ENCODE measurements around the gene SLC8A1. TPM values are rescaled to one million over a fixed set of nuclear protein-coding genes. Genes with fewer than 3 reads are reported as not detected.

The SLC8A1 gene
- total RNA-seq, 2 donors from 2014 or later, result 0.43 to 0.64 TPM

DNA sequence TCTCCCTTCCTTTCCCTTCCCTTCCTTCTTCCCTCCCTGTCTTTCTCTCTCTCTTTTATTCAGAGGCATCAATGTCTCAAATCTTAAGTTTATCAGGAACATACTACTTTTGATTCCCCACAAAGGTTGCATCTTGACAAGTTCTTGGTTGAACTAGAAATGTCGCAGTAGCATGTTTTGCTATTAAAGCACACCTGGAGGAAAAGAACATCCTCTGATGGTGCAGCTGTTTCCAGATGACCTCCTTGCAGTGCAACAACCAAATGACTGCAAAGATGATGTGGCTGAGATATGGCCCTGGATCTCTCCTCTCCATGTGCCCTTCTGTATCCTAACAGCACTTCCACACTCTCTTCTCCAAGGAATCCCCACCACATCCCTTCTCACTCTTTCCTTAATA, 127.2 kb downstream of the SLC8A1 start:
- Mint-ChIP-seq H3K27ac (no peak overlapping the region), H3K9me3 (peaks cover 7 to 21% of the 10 kb centered on the region in 2 donors)
- ATAC-seq, result no peak

DNA sequence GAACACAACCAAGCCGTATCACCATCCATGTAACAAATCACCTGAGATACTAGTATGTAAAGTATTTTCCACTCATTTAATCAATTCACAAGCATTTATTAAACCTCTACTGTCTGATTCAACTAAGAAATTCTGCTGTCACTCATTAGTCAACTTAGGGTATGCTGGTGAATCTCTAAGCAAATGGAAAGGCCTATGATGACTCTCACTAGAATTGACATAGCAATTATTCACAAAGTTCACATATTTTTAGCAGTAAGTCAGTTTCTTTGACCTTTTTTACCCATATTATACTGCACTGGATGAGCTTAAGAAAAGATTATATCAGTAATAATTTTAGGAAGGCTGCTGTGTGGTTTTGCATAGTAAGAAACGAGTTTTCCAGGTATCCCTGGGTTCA, 130.1 kb downstream of the SLC8A1 start:
- no peaks in the 10 kb centered on the region for H3K36me3 Mint-ChIP-seq
- ATAC-seq (no peak), DNase-seq (ENCODE audit: low spot score in 2 of 2) (no peak)
- no peak overlapping the region for H3K27ac Mint-ChIP-seq
- H3K9me3 Mint-ChIP-seq, result peaks cover 7 to 13% of the 10 kb centered on the region in 2 donors

More for the DNA sequence above, 127.2 kb downstream of the SLC8A1 start:
- H3K36me3 Mint-ChIP-seq, result no peaks in the 10 kb centered on the region
- DNase-seq (ENCODE audit: low spot score in 2 of 2), result no peak

DNA sequence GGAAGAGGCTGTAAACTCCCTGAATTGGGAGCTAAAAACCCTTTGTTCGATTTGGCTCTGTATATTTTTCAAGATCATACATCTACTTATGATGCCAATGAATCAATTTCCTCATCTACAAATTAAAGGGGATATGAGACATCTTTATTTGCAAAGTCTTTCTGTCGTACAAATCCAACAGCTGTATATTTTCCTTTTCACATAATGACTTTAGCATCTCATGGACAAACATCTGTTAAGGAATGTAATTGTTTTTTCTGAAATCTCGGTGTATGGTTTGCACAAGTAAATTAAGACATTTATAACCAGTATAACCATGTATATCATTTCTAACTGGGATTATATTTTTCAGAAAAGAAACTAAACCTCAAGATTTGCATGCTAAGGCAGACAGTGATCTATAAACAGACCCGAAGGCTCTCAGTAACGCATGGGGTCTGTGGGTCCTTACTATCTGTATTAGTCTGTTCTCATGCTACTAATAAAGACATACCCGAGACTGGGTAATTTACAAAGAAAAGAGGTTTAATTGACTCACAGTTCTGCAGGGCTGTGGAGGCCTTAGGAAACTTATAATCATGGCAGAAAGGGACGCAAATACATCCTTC, 130.8 kb downstream of the SLC8A1 start:
- peaks cover 1 to 7% of the 10 kb centered on the region in 2 donors for H3K9me3 Mint-ChIP-seq
- no peak overlapping the region for H3K27ac Mint-ChIP-seq
- no peaks in the 10 kb centered on the region for H3K36me3 Mint-ChIP-seq
- no peak for ATAC-seq
- no peak for DNase-seq (ENCODE audit: low spot score in 2 of 2)

GRCh38 chr2:40318921-40319320, 133.0 kb downstream of the SLC8A1 start:
- Mint-ChIP-seq H3K36me3 (no peaks in the 10 kb centered on the region), H3K9me3 (peaks cover 0 to 7% of the 10 kb centered on the region in 2 donors), H3K27ac (no peak overlapping the region)
- no peak for ATAC-seq
- no peak for DNase-seq (ENCODE audit: low spot score in 2 of 2)

DNA sequence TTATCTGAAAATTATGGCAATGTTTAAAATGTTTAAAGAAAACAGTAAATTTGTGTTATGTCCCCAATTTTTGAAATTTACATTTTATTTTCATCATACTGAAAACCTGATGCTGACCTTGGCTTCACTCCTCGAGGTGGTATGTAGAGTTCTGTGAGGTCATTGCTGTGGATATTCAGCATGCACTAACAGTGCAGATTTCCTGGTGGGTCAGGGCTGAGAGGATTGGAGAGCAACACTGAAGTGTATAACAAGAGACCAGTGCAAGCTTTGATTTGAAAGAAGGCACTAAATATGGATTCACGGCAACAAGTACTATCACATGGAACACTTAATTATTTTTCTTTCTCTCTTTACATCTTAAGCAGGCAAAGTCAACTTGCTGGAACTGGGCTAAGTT, 134.1 kb downstream of the SLC8A1 start:
- no peak overlapping the region for H3K27ac Mint-ChIP-seq
- ATAC-seq (no peak), DNase-seq (ENCODE audit: low spot score in 2 of 2) (no peak)
- no peaks in the 10 kb centered on the region for H3K36me3 Mint-ChIP-seq
- peaks cover 0 to 7% of the 10 kb centered on the region in 2 donors for H3K9me3 Mint-ChIP-seq

- H3K36me3 Mint-ChIP-seq, result no peaks in the 10 kb centered on the region
- DNase-seq (ENCODE audit: low spot score in 2 of 2), result no peak
- H3K9me3 Mint-ChIP-seq, result peaks cover 0 to 7% of the 10 kb centered on the region in 2 donors
- no peak for ATAC-seq
- H3K27ac Mint-ChIP-seq, result no peak overlapping the region
Observed at GRCh38 chr2:40317046-40317445, 134.8 kb downstream of the SLC8A1 start.

- no peak overlapping the region for H3K27ac Mint-ChIP-seq
- peaks cover 0 to 7% of the 10 kb centered on the region in 2 donors for H3K9me3 Mint-ChIP-seq
- ATAC-seq (no peak), DNase-seq (ENCODE audit: low spot score in 2 of 2) (no peak)
- H3K36me3 Mint-ChIP-seq, result no peaks in the 10 kb centered on the region
Observed at GRCh38 chr2:40316620-40317019, 135.3 kb downstream of the SLC8A1 start.

DNA sequence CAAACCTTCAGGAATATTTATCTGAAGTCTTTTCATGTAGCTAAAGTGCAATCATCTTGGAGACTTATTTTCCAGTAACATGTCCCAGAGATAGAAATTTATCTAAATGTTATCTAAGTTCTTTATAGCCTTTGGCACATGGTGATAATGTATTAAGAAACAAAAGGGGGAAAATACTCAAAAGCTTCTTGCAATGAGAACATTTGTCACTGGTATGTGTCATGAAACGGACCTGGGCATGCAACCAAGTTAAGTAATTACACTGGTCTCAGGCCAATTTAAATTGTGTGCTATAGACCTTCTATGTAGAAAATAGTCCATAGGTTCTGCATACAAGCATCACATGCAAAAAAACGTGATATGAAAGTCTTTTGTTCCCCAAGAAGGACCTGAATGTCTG, 136.2 kb downstream of the SLC8A1 start:
- ATAC-seq (no peak), DNase-seq (ENCODE audit: low spot score in 2 of 2) (no peak)
- Mint-ChIP-seq H3K9me3 (peaks cover 0 to 7% of the 10 kb centered on the region in 2 donors), H3K27ac (no peak overlapping the region), H3K36me3 (no peaks in the 10 kb centered on the region)

- peaks cover 0 to 6% of the 10 kb centered on the region in 2 donors for H3K9me3 Mint-ChIP-seq
- ATAC-seq (no peak), DNase-seq (ENCODE audit: low spot score in 2 of 2) (no peak)
- no peak overlapping the region for H3K27ac Mint-ChIP-seq
- H3K36me3 Mint-ChIP-seq, result no peaks in the 10 kb centered on the region
Observed at GRCh38 chr2:40311026-40311425, 140.9 kb downstream of the SLC8A1 start.

GRCh38 chr2:40310303-40310702, 141.6 kb downstream of the SLC8A1 start:
- Mint-ChIP-seq H3K27ac (no peak overlapping the region), H3K36me3 (no peaks in the 10 kb centered on the region), H3K9me3 (no peaks in the 10 kb centered on the region)
- no peak for DNase-seq (ENCODE audit: low spot score in 2 of 2)
- ATAC-seq, result no peak

DNA sequence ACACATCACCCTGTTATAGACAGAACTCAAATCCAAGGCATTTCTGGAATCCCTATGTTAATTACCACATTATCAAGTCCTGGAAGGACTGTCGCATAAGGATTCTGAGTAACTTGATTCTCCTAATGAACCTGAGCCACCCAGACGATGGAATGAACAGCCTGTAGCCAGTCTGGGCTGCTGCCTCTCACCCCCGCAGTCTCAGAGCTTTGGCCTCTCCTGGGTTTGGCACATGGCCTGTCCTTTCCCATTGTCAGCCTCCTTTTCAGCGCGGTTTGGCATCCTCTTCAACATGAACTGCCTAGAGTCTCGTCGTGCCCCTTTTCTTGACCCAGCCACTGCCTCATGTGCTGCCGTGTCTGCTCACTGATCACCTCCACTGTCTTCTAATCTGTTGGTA, 147.6 kb downstream of the SLC8A1 start:
- Mint-ChIP-seq H3K36me3 (no peaks in the 10 kb centered on the region), H3K27ac (no peak overlapping the region), H3K9me3 (peaks cover 0 to 4% of the 10 kb centered on the region in 2 donors)
- no peak for ATAC-seq
- DNase-seq (ENCODE audit: low spot score in 2 of 2), result no peak

DNA sequence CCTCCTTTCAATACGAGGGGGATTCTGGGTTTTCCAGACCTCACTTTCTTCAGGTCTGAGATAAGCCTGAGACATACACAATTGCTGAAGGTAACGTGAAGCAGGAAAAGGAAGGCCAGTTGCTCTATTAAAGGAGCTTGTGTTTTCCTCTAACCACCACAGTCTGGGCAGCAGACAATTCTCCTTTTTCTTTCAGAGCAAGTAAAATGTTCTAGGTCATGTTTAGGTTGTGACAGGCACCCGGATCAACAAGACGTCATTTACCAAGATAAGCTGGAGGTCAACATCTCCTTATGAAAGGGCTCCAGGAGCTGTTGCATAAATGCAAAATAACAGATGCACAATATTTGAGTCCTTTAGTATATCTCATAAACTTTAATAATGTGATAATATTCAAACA, 148.1 kb downstream of the SLC8A1 start:
- ATAC-seq (no peak), DNase-seq (ENCODE audit: low spot score in 2 of 2) (no peak)
- no peaks in the 10 kb centered on the region for H3K36me3 Mint-ChIP-seq
- no peak overlapping the region for H3K27ac Mint-ChIP-seq
- H3K9me3 Mint-ChIP-seq, result peaks cover 0 to 4% of the 10 kb centered on the region in 2 donors

- Mint-ChIP-seq H3K9me3 (peaks cover 0 to 4% of the 10 kb centered on the region in 2 donors), H3K27ac (no peak overlapping the region), H3K36me3 (no peaks in the 10 kb centered on the region)
- DNase-seq (ENCODE audit: low spot score in 2 of 2) (no peak), ATAC-seq (no peak)
Observed at GRCh38 chr2:40302751-40303325, 149.1 kb downstream of the SLC8A1 start.

GRCh38 chr2:40300391-40300790, 151.5 kb downstream of the SLC8A1 start:
- Mint-ChIP-seq H3K36me3 (no peaks in the 10 kb centered on the region), H3K9me3 (peaks cover 0 to 4% of the 10 kb centered on the region in 2 donors), H3K27ac (no peak overlapping the region)
- DNase-seq (ENCODE audit: low spot score in 2 of 2) (no peak), ATAC-seq (no peak)

- Mint-ChIP-seq H3K27ac (no peak overlapping the region), H3K9me3 (peaks cover 0 to 4% of the 10 kb centered on the region in 2 donors), H3K36me3 (no peaks in the 10 kb centered on the region)
- DNase-seq (ENCODE audit: low spot score in 2 of 2), result no peak
- ATAC-seq, result no peak
Observed at GRCh38 chr2:40299781-40300180, 152.1 kb downstream of the SLC8A1 start.

GRCh38 chr2:40299173-40299572, 152.7 kb downstream of the SLC8A1 start:
- no peak overlapping the region for H3K27ac Mint-ChIP-seq
- ATAC-seq, result no peak

GRCh38 chr2:40298026-40298425, 153.9 kb downstream of the SLC8A1 start:
- no peaks in the 10 kb centered on the region for H3K36me3 Mint-ChIP-seq
- peaks cover 0 to 2% of the 10 kb centered on the region in 2 donors for H3K9me3 Mint-ChIP-seq
- no peak overlapping the region for H3K27ac Mint-ChIP-seq
- DNase-seq (ENCODE audit: low spot score in 2 of 2), result no peak
- no peak for ATAC-seq

More at GRCh38 chr2:40299173-40299572, 152.7 kb downstream of the SLC8A1 start:
- no peak for DNase-seq (ENCODE audit: low spot score in 2 of 2)
- Mint-ChIP-seq H3K9me3 (peaks cover 0 to 4% of the 10 kb centered on the region in 2 donors), H3K36me3 (no peaks in the 10 kb centered on the region)

DNA sequence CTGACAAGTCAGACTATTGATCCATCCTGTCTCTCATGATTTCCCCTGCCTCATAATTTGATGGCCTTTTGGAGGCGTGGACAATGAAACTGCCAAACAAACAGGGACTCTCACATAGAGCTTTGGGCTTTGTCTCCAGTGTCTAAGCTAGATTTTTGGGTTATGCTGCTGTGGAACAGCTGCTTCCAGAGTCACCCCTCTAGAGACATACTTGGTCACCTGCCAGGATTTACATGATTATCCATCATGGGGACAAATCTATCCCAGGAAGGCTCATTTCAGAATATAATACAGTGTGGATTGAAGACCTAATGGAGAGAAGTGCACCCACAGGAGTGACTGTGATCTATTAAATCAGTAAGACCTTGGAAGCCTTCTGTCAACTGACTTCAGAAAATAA, 159.6 kb downstream of the SLC8A1 start:
- no peaks in the 10 kb centered on the region for H3K9me3 Mint-ChIP-seq
- H3K27ac Mint-ChIP-seq, result no peak overlapping the region
- no peak for DNase-seq (ENCODE audit: low spot score in 2 of 2)
- H3K36me3 Mint-ChIP-seq, result no peaks in the 10 kb centered on the region
- ATAC-seq, result no peak

Measured in activated naive CD4-positive, alpha-beta T cell treated with anti-CD3 and anti-CD28 coated beads, Interleukin-2, amount 50 U/mL, for 72 hours (primary cell).